ENCODE results near the gene AUNIP. TPM values are rescaled to one million over a fixed set of nuclear protein-coding genes. Genes with fewer than 3 reads are reported as not detected.

Gene AUNIP
- total and polyA plus RNA-seq, 11 donors = 0.19 to 1.5 (median 0.26) TPM; not detected in 7

DNA sequence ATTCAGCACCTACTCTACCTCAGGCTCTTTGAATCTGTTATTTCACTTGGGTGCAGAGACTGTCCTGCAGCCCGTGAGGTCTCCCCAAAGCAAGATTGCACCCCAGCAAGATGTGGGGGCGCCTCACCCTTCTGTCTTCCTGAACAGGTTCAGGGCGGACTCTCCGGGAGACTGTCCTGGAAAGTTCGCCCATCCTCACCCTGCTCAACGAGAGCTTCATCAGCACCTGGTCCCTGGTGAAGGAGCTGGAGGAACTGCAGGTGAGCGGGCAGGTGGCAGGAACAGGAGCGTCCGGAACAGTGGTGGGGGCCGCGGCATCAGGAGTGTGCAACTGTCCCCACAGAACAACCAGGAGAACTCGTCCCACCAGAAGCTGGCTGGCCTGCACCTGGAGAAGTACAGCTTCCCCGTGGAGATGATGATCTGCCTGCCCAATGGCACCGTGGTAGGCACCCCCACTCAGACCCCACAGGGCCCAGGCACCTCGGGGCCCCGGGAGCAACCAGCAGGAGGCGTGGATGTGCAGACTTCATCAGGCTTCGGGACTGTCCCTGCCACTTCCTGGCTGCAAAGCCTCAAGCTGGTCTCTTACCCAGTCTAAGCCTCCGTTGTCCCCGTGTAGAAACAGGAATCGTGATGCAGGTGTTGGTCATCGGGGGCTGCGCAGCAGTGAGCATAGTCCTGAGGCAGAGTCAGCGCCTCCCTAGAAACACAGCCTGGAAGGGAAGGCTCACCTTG, 45.4 kb downstream of the AUNIP start:
- Histone ChIP-seq H3K9me3 (no peaks in the 10 kb centered on the region), H3K4me1 (peaks cover 0 to 36% (median 22%) of the 10 kb centered on the region in 12 donors), H3K27ac (no peak overlapping the region), H3K4me3 (no peak overlapping the region), H3K36me3 (peaks cover 0 to 73% (median 66%) of the 10 kb centered on the region in 9 donors), H3K27me3 (no peaks in the 10 kb centered on the region)
- DNase-seq (no peak), ATAC-seq (no peak)
- intact Hi-C loops (cut with DNase I) = loop anchor here in 6 of 10 donors (5.0 to 10.0 kb wide), 5 partner anchors 202 to 569 kb away; partner anchors contain the start of gene RSRP1 (in 1 of the 6)
- 89 to 92% (median 90%) methylated on average over 18 to 24 of the region's 24 CpGs for WGBS, 4 donors
- TF ChIP-seq POLR2A (IDR thresholded peaks at IDR 0.05) (no peak), CTCF (IDR thresholded peaks at IDR 0.05) (no peak)

DNA sequence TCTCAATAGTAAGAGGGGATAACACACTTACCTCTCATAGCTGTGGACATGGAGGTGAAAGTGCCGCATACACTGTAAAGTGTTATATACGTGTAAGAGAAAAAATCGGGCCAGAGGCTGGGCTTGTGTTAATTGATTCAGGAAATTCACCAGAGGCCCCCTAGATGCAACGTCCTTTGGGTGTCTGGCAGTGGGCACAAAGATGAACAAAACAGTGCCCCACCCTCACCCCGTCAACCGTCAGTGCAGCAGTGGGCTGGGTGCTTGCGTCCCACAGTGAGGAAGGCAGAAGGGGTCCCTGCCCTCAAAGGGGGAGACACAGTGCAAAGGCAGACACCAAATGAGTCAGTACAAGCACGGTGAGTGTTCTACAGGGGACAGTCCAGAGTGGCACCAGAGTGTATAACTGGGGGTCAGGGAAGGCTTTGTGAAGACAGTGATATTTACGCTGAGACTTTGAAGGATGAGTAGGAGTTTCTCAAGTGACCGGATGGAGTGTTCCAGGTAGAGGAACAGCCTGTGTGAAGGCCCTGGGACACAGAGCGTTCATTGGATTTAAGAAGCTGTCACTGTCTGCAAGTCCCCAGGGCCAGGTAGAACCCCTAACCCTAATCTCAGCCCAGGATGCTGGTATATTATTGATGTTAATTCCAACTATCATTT, 46.1 kb downstream of the AUNIP start:
- WGBS, 4 donors = 82 to 85% (median 84%) methylated on average over 11 of the region's 11 CpGs

GRCh38 chr1:25811384-25812082, 47.7 kb downstream of the AUNIP start:
- Histone ChIP-seq H3K27ac (no peak overlapping the region), H3K9me3 (no peaks in the 10 kb centered on the region), H3K36me3 (peaks cover 0 to 91% (median 76%) of the 10 kb centered on the region in 9 donors), H3K4me3 (no peak overlapping the region), H3K4me1 (peaks cover 0 to 36% (median 23%) of the 10 kb centered on the region in 12 donors), H3K27me3 (no peaks in the 10 kb centered on the region)
- TF ChIP-seq CTCF (IDR thresholded peaks at IDR 0.05) = no peak
- TF ChIP-seq POLR2A (IDR thresholded peaks at IDR 0.05) = no peak
- DNase-seq = no peak
- intact Hi-C loops (cut with DNase I) = loop anchor here in 6 of 10 donors (5.0 to 10.0 kb wide), 5 partner anchors 199 to 567 kb away; partner anchors contain the start of gene RSRP1 (in 1 of the 6)
- ATAC-seq = no peak
- 88 to 96% (median 93%) methylated on average over 12 to 13 of the region's 13 CpGs for WGBS, 4 donors

More for the DNA sequence above, 46.1 kb downstream of the AUNIP start:
- intact Hi-C loops (cut with DNase I) = loop anchor here in 6 of 10 donors (5.0 to 10.0 kb wide), 5 partner anchors 201 to 568 kb away; partner anchors contain the start of gene RSRP1 (in 1 of the 6)
- no peak for ATAC-seq
- H3K4me1 ChIP-seq = peaks cover 0 to 30% (median 17%) of the 10 kb centered on the region in 12 donors
- peaks cover 0 to 80% (median 71%) of the 10 kb centered on the region in 9 donors for H3K36me3 ChIP-seq
- TF ChIP-seq CTCF (IDR thresholded peaks at IDR 0.05) (no peak), POLR2A (IDR thresholded peaks at IDR 0.05) (no peak)
- no peaks in the 10 kb centered on the region for H3K27me3 ChIP-seq
- H3K27ac ChIP-seq = no peak overlapping the region
- no peaks in the 10 kb centered on the region for H3K9me3 ChIP-seq
- no peak for DNase-seq
- no peak overlapping the region for H3K4me3 ChIP-seq

All from heart left ventricle (tissue), 16 donors.